Kidney (tissue), 14 donors: ENCODE measurements around the gene KRT84. TPM values are rescaled to one million over a fixed set of nuclear protein-coding genes. Genes with fewer than 3 reads are reported as not detected.

ENCODE experiments used
- DNase-seq, 5 donors: peaks; one replicate each; pipeline ENCODE4 v3.0.0-alpha.2; 2013 to 2020
- FAIRE-seq: peaks from 2 replicates; lab custom pipeline; 2012; peaks lifted over from hg19 to GRCh38; lab: Jason Lieb, UNC
- H3K27ac ChIP-seq, 2 donors: one replicate each; pipeline ENCODE4 v1.7.0; 2013; ENCODE audit warnings: low read depth in 2 of 2, low read length in 2 of 2, inconsistent platforms in 1 of 2
- H3K27me3 ChIP-seq: one replicate; pipeline ENCODE4 v1.7.1; 2013; ENCODE audit warnings: low read length, inconsistent platforms; ENCODE audit not compliant: control insufficient read depth, insufficient read depth
- H3K36me3 ChIP-seq, 3 donors: one replicate each; pipeline versions ENCODE4 v1.7.0 to v1.7.1; 2013; ENCODE audit warnings: low read length in 3 of 3, control low read depth in 1 of 3, inconsistent platforms in 1 of 3; ENCODE audit not compliant: insufficient read depth in 3 of 3, control insufficient read depth in 2 of 3
- H3K4me1 ChIP-seq, 3 donors: one replicate each; pipeline versions ENCODE4 v1.7.0 to v1.7.1; 2013; ENCODE audit warnings: low read length in 3 of 3, inconsistent platforms in 1 of 3, low read depth in 1 of 3; ENCODE audit not compliant: control insufficient read depth in 2 of 3, insufficient read depth in 2 of 3
- H3K4me3 ChIP-seq, 3 donors: one replicate each; pipeline versions ENCODE4 v1.7.0 to v1.8.1; 2013; ENCODE audit warnings: low read length in 3 of 3, control low read depth in 1 of 3, inconsistent platforms in 1 of 3
- H3K9ac ChIP-seq, 3 donors: one replicate each; pipeline versions ENCODE4 v1.7.0 to v1.7.1; 2013; ENCODE audit warnings: low read length in 3 of 3, control low read depth in 1 of 3, inconsistent platforms in 1 of 3
- H3K9me3 ChIP-seq, 3 donors: one replicate each; pipeline versions ENCODE4 v1.7.0 to v1.7.1; 2013; ENCODE audit warnings: low read length in 3 of 3, control low read depth in 1 of 3, inconsistent platforms in 1 of 3; ENCODE audit not compliant: control insufficient read depth in 2 of 3, insufficient read depth in 1 of 3
- intact Hi-C: fragments of 100-400 bp; cut with DNase I; formaldehyde crosslinking; loops from one replicate; pipeline ENCODE4 v1.11.1; 2022
- polyA plus RNA-seq: library from polyadenylated mRNA; stranded (reverse); fragments of 350-450 nt; fragmentation: Illumina TruSeq; extraction: RNeasy Lipid Tissue Mini Kit (QIAGEN cat#74804); gene quantifications from one replicate; pipeline ENCODE4 v1.2.3, GENCODE V29; 2014; ENCODE audit warnings: low read depth, low replicate concordance; ENCODE audit not compliant: insufficient read depth
- total RNA-seq: library from RNA; stranded (reverse); fragmentation: NEBNext Ultra II Directional; extraction: Animal tissue kit (Norgen Biotek cat#: 25700); gene quantifications from one replicate; pipeline ENCODE4 v1.2.1, GENCODE V29; 2021
- TF ChIP-seq, protein P1 (sequence below): IDR thresholded peaks from 3 replicates; pipeline ENCODE4 v1.5.1; 2012; ENCODE audit warnings: mild to moderate bottlenecking, moderate library complexity, borderline replicate concordance; ENCODE audit not compliant: insufficient read depth; ENCODE audit errors: extremely low read depth
- donor health status: control.
- donor health status: control.
- donor health status: control.
- donor health status: control.
- donor health status: control.
- donor health status: DM: yes; HTN: yes; CAD: no.
- donor health status: Normal renal cell carcinoma (clear cell type).

The KRT84 gene
- total and polyA plus RNA-seq, 2 donors from 2014 or later = not detected

DNA sequence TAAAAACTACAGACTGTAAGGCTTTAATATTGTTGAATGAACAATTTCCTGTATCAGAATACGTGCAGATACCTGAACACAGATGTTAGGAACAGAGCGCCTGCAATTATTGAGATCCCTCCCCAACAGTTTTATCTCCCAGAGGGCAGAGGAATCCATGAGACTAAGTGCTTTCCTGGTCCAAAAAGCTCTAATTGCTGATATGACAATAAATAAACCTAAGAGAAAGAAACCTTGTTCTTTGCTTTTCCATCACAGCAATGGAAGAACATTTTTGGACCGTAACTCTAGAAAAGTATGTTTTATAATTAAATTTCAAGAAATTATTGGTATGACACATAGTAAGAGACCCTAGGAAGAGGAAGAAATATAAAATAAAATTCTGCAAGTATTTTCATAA lies 51.3 kb downstream of the KRT84 start:
- TF ChIP-seq, protein P1, sequence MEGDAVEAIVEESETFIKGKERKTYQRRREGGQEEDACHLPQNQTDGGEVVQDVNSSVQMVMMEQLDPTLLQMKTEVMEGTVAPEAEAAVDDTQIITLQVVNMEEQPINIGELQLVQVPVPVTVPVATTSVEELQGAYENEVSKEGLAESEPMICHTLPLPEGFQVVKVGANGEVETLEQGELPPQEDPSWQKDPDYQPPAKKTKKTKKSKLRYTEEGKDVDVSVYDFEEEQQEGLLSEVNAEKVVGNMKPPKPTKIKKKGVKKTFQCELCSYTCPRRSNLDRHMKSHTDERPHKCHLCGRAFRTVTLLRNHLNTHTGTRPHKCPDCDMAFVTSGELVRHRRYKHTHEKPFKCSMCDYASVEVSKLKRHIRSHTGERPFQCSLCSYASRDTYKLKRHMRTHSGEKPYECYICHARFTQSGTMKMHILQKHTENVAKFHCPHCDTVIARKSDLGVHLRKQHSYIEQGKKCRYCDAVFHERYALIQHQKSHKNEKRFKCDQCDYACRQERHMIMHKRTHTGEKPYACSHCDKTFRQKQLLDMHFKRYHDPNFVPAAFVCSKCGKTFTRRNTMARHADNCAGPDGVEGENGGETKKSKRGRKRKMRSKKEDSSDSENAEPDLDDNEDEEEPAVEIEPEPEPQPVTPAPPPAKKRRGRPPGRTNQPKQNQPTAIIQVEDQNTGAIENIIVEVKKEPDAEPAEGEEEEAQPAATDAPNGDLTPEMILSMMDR = no peak
- DNase-seq (no peak), FAIRE-seq (no peak)
- intact Hi-C loops = no loop called here
- Histone ChIP-seq H3K9ac (no peak overlapping the region), H3K27me3 (no peaks in the 10 kb centered on the region), H3K27ac (no peak overlapping the region), H3K36me3 (no peaks in the 10 kb centered on the region), H3K4me1 (no peaks in the 10 kb centered on the region), H3K4me3 (no peak overlapping the region), H3K9me3 (peaks cover 0 to 3% (median 0%) of the 10 kb centered on the region in 3 donors)

DNA sequence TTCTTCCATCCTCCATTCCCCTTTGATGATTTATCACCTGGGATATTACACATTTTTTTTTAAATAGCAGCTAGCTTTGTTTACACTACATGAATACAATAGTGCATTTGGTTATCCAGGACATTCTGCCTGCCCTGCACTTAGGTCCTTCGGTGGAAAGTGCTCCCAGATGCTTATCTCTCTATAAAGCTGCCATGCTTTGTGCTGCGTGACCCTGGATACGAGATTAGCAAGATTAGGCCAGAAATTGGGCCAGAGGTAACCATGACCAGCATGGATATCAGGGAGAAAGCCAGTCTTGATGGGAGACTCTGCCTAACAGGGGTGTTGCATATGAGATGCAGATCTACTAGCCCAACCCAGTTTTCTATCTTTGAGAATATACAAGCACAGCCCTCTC lies 52.1 kb downstream of the KRT84 start:
- FAIRE-seq (no peak), DNase-seq (no peak)
- Histone ChIP-seq H3K9ac (no peak overlapping the region), H3K27me3 (no peaks in the 10 kb centered on the region), H3K4me3 (no peak overlapping the region), H3K4me1 (no peaks in the 10 kb centered on the region), H3K36me3 (no peaks in the 10 kb centered on the region), H3K9me3 (peaks cover 0 to 3% (median 0%) of the 10 kb centered on the region in 3 donors), H3K27ac (no peak overlapping the region)
- TF ChIP-seq, protein P1 = no peak
- intact Hi-C loops = no loop called here

DNA sequence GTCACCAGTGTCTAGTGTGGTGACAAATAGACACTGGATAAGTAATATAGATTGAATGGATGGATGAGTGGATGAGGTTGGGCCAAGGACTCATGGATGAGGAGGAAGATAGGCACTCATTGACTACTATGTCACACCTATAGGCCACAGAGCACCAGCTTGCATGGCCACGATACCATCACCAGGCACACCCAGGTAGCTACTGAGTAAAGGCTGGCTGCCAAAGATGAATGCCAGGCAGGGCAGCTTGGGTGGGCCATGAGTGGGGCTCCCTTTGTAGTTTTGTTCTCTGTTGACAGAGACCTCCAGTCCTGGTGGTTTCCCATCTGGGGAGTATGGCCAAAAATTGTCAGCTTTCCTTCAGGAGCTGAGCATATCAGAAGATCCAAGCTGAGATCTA lies 53.1 kb downstream of the KRT84 start:
- FAIRE-seq = no peak
- TF ChIP-seq, protein P1 = no peak
- intact Hi-C loops = no loop called here

DNA sequence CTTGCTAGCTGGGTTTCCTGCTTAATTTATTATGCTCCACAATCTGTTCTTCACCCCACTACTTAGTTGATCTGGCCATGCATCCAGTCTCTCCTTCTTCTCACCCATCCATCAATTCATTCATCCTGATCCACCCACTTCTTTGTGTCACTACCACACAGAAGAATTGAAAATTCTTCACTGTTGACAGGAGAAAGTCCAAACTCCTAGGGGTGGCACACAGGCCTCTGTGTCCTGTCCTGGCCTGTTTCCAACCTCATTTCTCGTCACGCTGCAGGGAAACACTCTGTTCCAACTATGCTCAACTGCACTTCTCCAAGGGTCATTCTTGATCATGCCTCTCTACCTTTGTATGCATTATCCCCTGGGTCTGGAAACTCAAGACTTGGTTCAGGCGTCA lies 53.6 kb downstream of the KRT84 start:
- Histone ChIP-seq H3K27me3 (no peaks in the 10 kb centered on the region), H3K27ac (no peak overlapping the region), H3K36me3 (no peaks in the 10 kb centered on the region), H3K9ac (no peak overlapping the region), H3K4me3 (no peak overlapping the region), H3K9me3 (peaks cover 0 to 3% (median 0%) of the 10 kb centered on the region in 3 donors), H3K4me1 (no peaks in the 10 kb centered on the region)
- intact Hi-C loops = no loop called here
- FAIRE-seq = no peak
- TF ChIP-seq, protein P1 = no peak
- peak in 1 of 5 donors; percentile 8 for DNase-seq

More for the DNA sequence above, 53.1 kb downstream of the KRT84 start:
- Histone ChIP-seq H3K27ac (no peak overlapping the region), H3K36me3 (no peaks in the 10 kb centered on the region), H3K4me3 (no peak overlapping the region), H3K4me1 (no peaks in the 10 kb centered on the region), H3K9ac (no peak overlapping the region), H3K27me3 (no peaks in the 10 kb centered on the region), H3K9me3 (peaks cover 0 to 3% (median 0%) of the 10 kb centered on the region in 3 donors)
- peak in 1 of 5 donors; percentile 4 for DNase-seq
